GM12865 (cell line): ENCODE data around the gene GRHL3.
A peak's percentile ranks its signal among the peaks of the same experiment; 100 is the strongest.

Experiments
- DNase-seq: peaks from one replicate; pipeline ENCODE4 v3.0.0; 2010; ENCODE audit warnings: low read depth
- H3K4me3 ChIP-seq: 2 replicates; pipeline ENCODE4 v1.5.1; 2011; ENCODE audit warnings: mild to moderate bottlenecking, low read depth, low read length, control low read depth
- CTCF ChIP-seq: IDR thresholded peaks from 2 replicates; pipeline ENCODE4 v1.5.1; 2011; ENCODE audit warnings: low read length, control low read depth, low read depth, inconsistent platforms; ENCODE audit not compliant: insufficient read depth; ENCODE audit errors: missing control alignments

The GRHL3 gene

GRCh38 chr1:24308365-24309015 is 10.7 kb upstream of the GRHL3 start:
- H3K4me3 ChIP-seq: no peak overlapping the region
- TF ChIP-seq CTCF: peak; percentile 13
- DNase-seq: peak; percentile 44

GRCh38 chr1:24309762-24310485 is 9.2 kb upstream of the GRHL3 start:
- no peak for DNase-seq
- no peak for TF ChIP-seq CTCF
- no peak overlapping the region for H3K4me3 ChIP-seq

GRCh38 chr1:24311234-24311633 is 7.9 kb upstream of the GRHL3 start:
- TF ChIP-seq CTCF: no peak
- no peak for DNase-seq
- no peak overlapping the region for H3K4me3 ChIP-seq

- no peak for DNase-seq
- H3K4me3 ChIP-seq: no peak overlapping the region
- no peak for TF ChIP-seq CTCF
These were observed 7.4 kb upstream of the GRHL3 start for GRCh38 chr1:24311741-24312140.

- TF ChIP-seq CTCF: no peak
- H3K4me3 ChIP-seq: no peak overlapping the region
- DNase-seq: no peak
These were observed 3.8 kb upstream of the GRHL3 start for GRCh38 chr1:24315391-24315790.

- H3K4me3 ChIP-seq: no peak overlapping the region
- no peak for TF ChIP-seq CTCF
- no peak for DNase-seq
These were observed 2.5 kb upstream of the GRHL3 start for GRCh38 chr1:24316645-24317044.
